Tibial artery (tissue), 4 donors: ENCODE results near the gene RNF157.

Source experiments
- DNase-seq, 2 donors: peaks; one replicate each; pipeline ENCODE4 v3.0.0-alpha.2; 2019
- H3K27ac ChIP-seq, 2 donors: fragments of 200-600 bp; sonication (generic) in 1 of 2; 1 replicate in 1 of 2; 2 replicates in 1 of 2; pipeline ENCODE4 v1.5.1; 2018 to 2019; ENCODE audit warnings: mild to moderate bottlenecking in 1 of 2
- H3K27me3 ChIP-seq, 2 donors: fragments of 200-600 bp; sonication (generic) in 1 of 2; one replicate each; pipeline versions ENCODE4 v1.5.1 to v1.6.0; 2016 to 2019
- H3K36me3 ChIP-seq, 3 donors: fragments of 200-600 bp; sonication (generic) in 2 of 3; one replicate each; pipeline ENCODE4 v1.5.1; 2016 to 2019; ENCODE audit warnings: mild to moderate bottlenecking in 2 of 3
- H3K4me1 ChIP-seq, 4 donors: fragments of 200-600 bp; sonication (generic) in 2 of 4; 1 replicate in 3 of 4; 2 replicates in 1 of 4; pipeline ENCODE4 v1.5.1; 2016 to 2019
- H3K4me3 ChIP-seq, 2 donors: fragments of 200-600 bp; sonication (generic) in 1 of 2; 1 replicate in 1 of 2; 2 replicates in 1 of 2; pipeline ENCODE4 v1.5.1; 2018 to 2019; ENCODE audit warnings: mild to moderate bottlenecking in 2 of 2
- H3K9me3 ChIP-seq, 3 donors: fragments of 200-600 bp; sonication (generic) in 1 of 3; one replicate each; pipeline ENCODE4 v1.5.1; 2016 to 2019
- CTCF ChIP-seq, 2 experiments: fragments of 200-600 bp in 1 of 2; fragments of 450-650 bp in 1 of 2; IDR thresholded peaks; one replicate each; pipeline ENCODE4 v1.5.1; 2017 to 2019; ENCODE audit warnings: antibody characterized with exemption in 2 of 2, mild to moderate bottlenecking in 1 of 2, moderate library complexity in 1 of 2
- intact Hi-C: fragments of 100-400 bp; cut with DNase I; formaldehyde crosslinking; loops from one replicate; pipeline ENCODE4 v1.15.0; 2023; ENCODE audit warnings: low total_unique reads

Gene RNF157

GRCh38 chr17:76122431-76123190 is 117.7 kb downstream of the RNF157 start:
- Histone ChIP-seq H3K9me3 (no peaks in the 10 kb centered on the region), H3K4me1 (peaks cover 0 to 11% (median 10%) of the 10 kb centered on the region in 4 donors), H3K27ac (no peak overlapping the region), H3K36me3 (no peaks in the 10 kb centered on the region), H3K27me3 (peaks cover 0 to 37% of the 10 kb centered on the region in 2 donors), H3K4me3 (no peak overlapping the region)
- intact Hi-C loops = no loop called here
- DNase-seq = no peak
- TF ChIP-seq CTCF (IDR thresholded peaks at IDR 0.05) = no peak

- no peak for DNase-seq
- intact Hi-C loops = loop anchor here (2.0 kb wide), 1 partner anchor 159 kb away; no protein-coding TSS in a partner anchor
- Histone ChIP-seq H3K36me3 (no peaks in the 10 kb centered on the region), H3K4me3 (peak overlapping the region; percentile 39 to 55), H3K27ac (peak overlapping the region; percentile 5 to 17), H3K27me3 (peaks cover 0 to 37% of the 10 kb centered on the region in 2 donors), H3K9me3 (no peaks in the 10 kb centered on the region), H3K4me1 (peaks cover 0 to 11% (median 10%) of the 10 kb centered on the region in 4 donors)
- TF ChIP-seq CTCF (IDR thresholded peaks at IDR 0.05) = no peak
Measured at GRCh38 chr17:76121932-76122430, 118.3 kb downstream of the RNF157 start.

- Histone ChIP-seq H3K4me1 (peaks cover 0 to 11% (median 10%) of the 10 kb centered on the region in 4 donors), H3K27ac (no peak overlapping the region), H3K36me3 (no peaks in the 10 kb centered on the region), H3K9me3 (no peaks in the 10 kb centered on the region), H3K4me3 (no peak overlapping the region), H3K27me3 (peaks cover 0 to 37% of the 10 kb centered on the region in 2 donors)
- no peak for TF ChIP-seq CTCF (IDR thresholded peaks at IDR 0.05)
- intact Hi-C loops = loop anchor here (2.0 kb wide), 1 partner anchor 160 kb away; no protein-coding TSS in a partner anchor
- no peak for DNase-seq
Measured at GRCh38 chr17:76120658-76121008, 119.7 kb downstream of the RNF157 start.

- no peak for TF ChIP-seq CTCF (IDR thresholded peaks at IDR 0.05)
- Histone ChIP-seq H3K4me1 (peaks cover 0 to 11% (median 10%) of the 10 kb centered on the region in 4 donors), H3K27me3 (peaks cover 0 to 31% of the 10 kb centered on the region in 2 donors), H3K4me3 (no peak overlapping the region), H3K9me3 (no peaks in the 10 kb centered on the region), H3K36me3 (no peaks in the 10 kb centered on the region), H3K27ac (no peak overlapping the region)
- intact Hi-C loops = loop anchor here (2.0 kb wide), 1 partner anchor 161 kb away; no protein-coding TSS in a partner anchor
- DNase-seq = no peak
Measured at GRCh38 chr17:76119409-76120371, 120.6 kb downstream of the RNF157 start.

GRCh38 chr17:76115138-76115754 is 125.0 kb downstream of the RNF157 start:
- H3K36me3 ChIP-seq = no peaks in the 10 kb centered on the region
- TF ChIP-seq CTCF (IDR thresholded peaks at IDR 0.05) = no peak
- no peaks in the 10 kb centered on the region for H3K4me1 ChIP-seq
- H3K4me3 ChIP-seq = no peak overlapping the region
- no peaks in the 10 kb centered on the region for H3K9me3 ChIP-seq
- H3K27me3 ChIP-seq = peaks cover 0 to 16% of the 10 kb centered on the region in 2 donors
- no peak for DNase-seq
- H3K27ac ChIP-seq = no peak overlapping the region
- intact Hi-C loops = no loop called here
